Measurements from ENCODE around the gene CCL23. TPM values are rescaled to one million over a fixed set of nuclear protein-coding genes. Genes with fewer than 3 reads are reported as not detected.

CCL23 gene
- total RNA-seq, 1 experiment from 2014 or later: not detected

DNA sequence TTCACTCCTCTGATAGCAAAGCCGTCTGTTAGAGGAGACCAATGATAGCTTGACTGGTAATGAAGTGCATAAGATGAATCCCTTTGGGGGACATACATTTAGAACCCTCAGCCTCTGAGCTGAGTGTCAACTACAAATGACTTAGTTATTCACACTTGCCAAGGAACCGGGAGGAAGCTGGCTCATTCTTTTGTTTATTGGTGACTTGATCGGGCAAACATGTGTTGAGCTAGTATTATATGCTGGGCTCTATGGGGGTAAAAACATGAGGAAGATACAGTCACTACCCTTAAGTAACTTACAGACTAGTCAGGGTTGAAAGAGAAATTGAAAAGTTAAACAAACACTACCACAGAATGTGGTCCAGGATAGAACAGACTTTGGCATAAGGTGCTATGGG is 39.4 kb downstream of the CCL23 start:
- Histone ChIP-seq H3K14ac (ENCODE audit: insufficient read depth, low read length) (no peak overlapping the region), H2BK12ac (ENCODE audit: insufficient read length, low read depth, low read length) (no peak overlapping the region), H2BK15ac (ENCODE audit: low read depth, low read length) (no peak overlapping the region), H4K5ac (ENCODE audit: insufficient read length, low read depth, low read length) (no peak overlapping the region), H3K79me2 (ENCODE audit: insufficient read depth, low read length) (no peaks in the 10 kb centered on the region), H2BK120ac (ENCODE audit: low read depth, low read length, poor library complexity, severe bottlenecking) (no peak overlapping the region), H3K9ac (ENCODE audit: extremely low read depth, insufficient read length, low read length) (no peak overlapping the region), H3K56ac (ENCODE audit: insufficient read length, low read depth, low read length) (no peak overlapping the region), H3T11ph (ENCODE audit: low read length) (no peak overlapping the region), H2BK20ac (ENCODE audit: low read depth, low read length, poor library complexity, severe bottlenecking) (no peak overlapping the region), H3K4me2 (ENCODE audit: insufficient read depth, insufficient read length, low read length) (no peak overlapping the region), H3K4ac (ENCODE audit: low read depth, low read length) (no peak overlapping the region), H2AFZ (ENCODE audit: low read length) (no peak overlapping the region), H2AK5ac (ENCODE audit: insufficient read length, low read length) (no peak overlapping the region), H4K20me1 (ENCODE audit: control insufficient read depth, insufficient read depth, insufficient read length) (no peaks in the 10 kb centered on the region), H3K79me1 (ENCODE audit: insufficient read depth, low read depth, low read length, poor library complexity, severe bottlenecking) (no peaks in the 10 kb centered on the region), H3K9me3 (ENCODE audit: control insufficient read depth, low read depth, low read length) (no peaks in the 10 kb centered on the region), H3K23me2 (ENCODE audit: insufficient read length, low read depth, low read length, poor library complexity, severe bottlenecking) (no peaks in the 10 kb centered on the region), H3K18ac (ENCODE audit: insufficient read length, low read depth, low read length) (no peak overlapping the region), H3K23ac (ENCODE audit: insufficient read length, low read depth, low read length) (no peak overlapping the region), H3K27ac (ENCODE audit: insufficient read length, low read depth, low read length) (no peak overlapping the region), H3K27me3 (ENCODE audit: insufficient read depth, low read length) (no peaks in the 10 kb centered on the region), H4K91ac (ENCODE audit: insufficient read length, low read depth, low read length) (no peak overlapping the region), H3K4me1 (ENCODE audit: insufficient read depth, low read length) (no peaks in the 10 kb centered on the region), H4K8ac (replicated peaks; ENCODE audit: insufficient read length, low read depth, low read length) (no peak overlapping the region), H2BK5ac (ENCODE audit: insufficient read length, low read length) (no peak overlapping the region)
- peaks cover 2% of the 10 kb centered on the region for H3K27me3 Mint-ChIP-seq (ENCODE audit: low read depth)
- no CpG with 5 or more reads among the region's 3 CpGs for WGBS (ENCODE audit: extremely low coverage, insufficient read length, low lambda C conversion rate)
- H3K4me1 Mint-ChIP-seq: peaks cover 3 to 5% of the 10 kb centered on the region in 2 experiments; a peak in 2 of 4 replicates
- H3K36me3 Mint-ChIP-seq (ENCODE audit: insufficient read depth in 1 of 3, low read depth in 3 of 3): no peaks in the 10 kb centered on the region
- no peaks in the 10 kb centered on the region for H3K9me3 Mint-ChIP-seq
- DNase-seq: no peak
- no peak overlapping the region for H3K27ac Mint-ChIP-seq
- H3K4me3 Mint-ChIP-seq: no peak overlapping the region
- TF ChIP-seq, protein P1, sequence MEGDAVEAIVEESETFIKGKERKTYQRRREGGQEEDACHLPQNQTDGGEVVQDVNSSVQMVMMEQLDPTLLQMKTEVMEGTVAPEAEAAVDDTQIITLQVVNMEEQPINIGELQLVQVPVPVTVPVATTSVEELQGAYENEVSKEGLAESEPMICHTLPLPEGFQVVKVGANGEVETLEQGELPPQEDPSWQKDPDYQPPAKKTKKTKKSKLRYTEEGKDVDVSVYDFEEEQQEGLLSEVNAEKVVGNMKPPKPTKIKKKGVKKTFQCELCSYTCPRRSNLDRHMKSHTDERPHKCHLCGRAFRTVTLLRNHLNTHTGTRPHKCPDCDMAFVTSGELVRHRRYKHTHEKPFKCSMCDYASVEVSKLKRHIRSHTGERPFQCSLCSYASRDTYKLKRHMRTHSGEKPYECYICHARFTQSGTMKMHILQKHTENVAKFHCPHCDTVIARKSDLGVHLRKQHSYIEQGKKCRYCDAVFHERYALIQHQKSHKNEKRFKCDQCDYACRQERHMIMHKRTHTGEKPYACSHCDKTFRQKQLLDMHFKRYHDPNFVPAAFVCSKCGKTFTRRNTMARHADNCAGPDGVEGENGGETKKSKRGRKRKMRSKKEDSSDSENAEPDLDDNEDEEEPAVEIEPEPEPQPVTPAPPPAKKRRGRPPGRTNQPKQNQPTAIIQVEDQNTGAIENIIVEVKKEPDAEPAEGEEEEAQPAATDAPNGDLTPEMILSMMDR (conservative IDR thresholded peaks at IDR 0.05): no peak
